Testis (tissue), 3 donors: ENCODE measurements around the gene HSD17B12. TPM values are rescaled to one million over a fixed set of nuclear protein-coding genes. Genes with fewer than 3 reads are reported as not detected.

Source experiments
- DNase-seq: peaks from one replicate; pipeline ENCODE4 v3.0.0-alpha.2; 2019
- H3K27ac ChIP-seq, 2 donors: fragments of 200-600 bp; sonication (generic); one replicate each; pipeline ENCODE4 v1.5.1; 2019
- H3K27me3 ChIP-seq: fragments of 200-600 bp; sonication (generic); one replicate; pipeline ENCODE4 v1.5.1; 2019
- H3K36me3 ChIP-seq: fragments of 200-600 bp; sonication (generic); one replicate; pipeline ENCODE4 v1.5.1; 2017; ENCODE audit warnings: low read depth; ENCODE audit errors: missing control alignments
- H3K4me1 ChIP-seq: fragments of 200-600 bp; sonication (generic); one replicate; pipeline ENCODE4 v1.5.1; 2019
- H3K4me3 ChIP-seq, 2 donors: fragments of 200-600 bp; sonication (generic); one replicate each; pipeline ENCODE4 v1.5.1; 2017 to 2019
- H3K9me3 ChIP-seq: fragments of 200-600 bp; sonication (generic); one replicate; pipeline ENCODE4 v1.5.1; 2017
- POLR2A ChIP-seq: fragments of 450-650 bp; IDR thresholded peaks from one replicate; pipeline ENCODE4 v1.6.1; 2017; ENCODE audit warnings: antibody characterized with exemption, mild to moderate bottlenecking, moderate library complexity
- WGBS, 2 donors: methylation state at CpG; one replicate each; pipeline ENCODE4 v1.1.5; 2018; 5-methylcytosine and 5-hydroxymethylcytosine counted together
- intact Hi-C: fragments of 100-400 bp; cut with DNase I; formaldehyde crosslinking; loops from one replicate; pipeline ENCODE4 v1.15.1; 2023; ENCODE audit warnings: low total_unique reads
- polyA plus RNA-seq: library from polyadenylated mRNA; stranded (reverse); fragments of 350-450 nt; fragmentation: Illumina TruSeq; extraction: RNeasy Lipid Tissue Mini Kit (QIAGEN cat#74804); gene quantifications from one replicate; pipeline ENCODE4 v1.2.3, GENCODE V29; 2014; ENCODE audit warnings: low read depth, low replicate concordance; ENCODE audit not compliant: insufficient read depth
- small RNA-seq, 2 donors: library from RNA; depleted of rRNA; stranded (forward); fragments of <200 nt; gene quantifications; one replicate each; pipeline ENCODE3, GENCODE V24; 2016
- total RNA-seq, 2 donors: library from RNA; depleted of rRNA; stranded (reverse); fragments of >200 nt; gene quantifications; one replicate each; pipeline ENCODE4 v1.2.3, GENCODE V29; 2016
- TF ChIP-seq, protein P1 (sequence below), 3 experiments: fragments of 450-650 bp in 2 of 3; fragments of 200-600 bp in 1 of 3; sonication (generic) in 1 of 3; IDR thresholded peaks; one replicate each; pipeline ENCODE4 v1.5.1; 2016 to 2019; ENCODE audit warnings: antibody characterized with exemption in 3 of 3, mild to moderate bottlenecking in 2 of 3, moderate library complexity in 1 of 3

HSD17B12 gene
- total and polyA plus RNA-seq, 3 donors from 2014 or later = 59.6 to 113 (median 93.5) TPM

DNA sequence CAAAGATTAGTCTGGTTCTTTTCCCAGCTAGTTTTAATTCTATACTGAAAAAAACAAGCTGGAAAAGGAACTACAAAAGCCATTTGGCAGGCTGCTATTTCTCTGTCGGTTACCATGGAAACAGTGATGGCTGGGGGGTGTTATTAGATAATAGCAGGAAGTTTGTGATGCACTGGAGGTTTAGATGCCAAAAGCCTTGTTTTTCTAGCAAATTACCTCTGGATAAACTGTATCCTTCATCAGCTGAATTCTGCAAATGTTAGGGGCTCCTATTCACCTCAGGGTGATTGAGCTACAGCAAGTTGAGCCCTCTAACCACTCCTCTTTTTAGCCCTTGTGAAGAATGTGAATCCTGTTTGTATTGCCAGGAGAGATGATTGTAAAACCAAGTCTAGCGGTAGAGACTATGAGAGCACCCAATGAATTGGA is 225.3 kb downstream of the HSD17B12 start:
- peak; percentile 65 for DNase-seq
- WGBS, 2 donors = 54 to 55% methylated on average over 2 of the region's 2 CpGs
- intact Hi-C loops = no loop called here

More for the DNA sequence above, 225.3 kb downstream of the HSD17B12 start:
- Histone ChIP-seq H3K36me3 (no peaks in the 10 kb centered on the region), H3K4me1 (no peaks in the 10 kb centered on the region), H3K27me3 (no peaks in the 10 kb centered on the region), H3K9me3 (no peaks in the 10 kb centered on the region), H3K27ac (peak overlapping the region in 1 of 2 donors; percentile 73), H3K4me3 (no peak overlapping the region)
- TF ChIP-seq POLR2A = no peak
- TF ChIP-seq, protein P1, sequence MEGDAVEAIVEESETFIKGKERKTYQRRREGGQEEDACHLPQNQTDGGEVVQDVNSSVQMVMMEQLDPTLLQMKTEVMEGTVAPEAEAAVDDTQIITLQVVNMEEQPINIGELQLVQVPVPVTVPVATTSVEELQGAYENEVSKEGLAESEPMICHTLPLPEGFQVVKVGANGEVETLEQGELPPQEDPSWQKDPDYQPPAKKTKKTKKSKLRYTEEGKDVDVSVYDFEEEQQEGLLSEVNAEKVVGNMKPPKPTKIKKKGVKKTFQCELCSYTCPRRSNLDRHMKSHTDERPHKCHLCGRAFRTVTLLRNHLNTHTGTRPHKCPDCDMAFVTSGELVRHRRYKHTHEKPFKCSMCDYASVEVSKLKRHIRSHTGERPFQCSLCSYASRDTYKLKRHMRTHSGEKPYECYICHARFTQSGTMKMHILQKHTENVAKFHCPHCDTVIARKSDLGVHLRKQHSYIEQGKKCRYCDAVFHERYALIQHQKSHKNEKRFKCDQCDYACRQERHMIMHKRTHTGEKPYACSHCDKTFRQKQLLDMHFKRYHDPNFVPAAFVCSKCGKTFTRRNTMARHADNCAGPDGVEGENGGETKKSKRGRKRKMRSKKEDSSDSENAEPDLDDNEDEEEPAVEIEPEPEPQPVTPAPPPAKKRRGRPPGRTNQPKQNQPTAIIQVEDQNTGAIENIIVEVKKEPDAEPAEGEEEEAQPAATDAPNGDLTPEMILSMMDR (IDR thresholded peaks at IDR 0.05) = no peak

Small RNA genes within 50 kb of the gene (small RNA-seq; reads per million reads assigned to genes)
- 0 reads per million in 2 donors for gene PHBP2
- gene RPL23AP63 = 0 reads per million in 2 donors

Other genes starting within 250 kb of the HSD17B12 start
- 10 to 100 TPM; 39.9 to 45.8 TPM for gene ALKBH3, start 200.1 kb downstream of the HSD17B12 start, total RNA-seq
- gene ALKBH3, start 200.1 kb downstream of the HSD17B12 start, polyA plus RNA-seq = 45.4 TPM